SK-N-MC (cell line): ENCODE measurements around the gene IFT25.

Source experiments
- DNase-seq: peaks from one replicate; pipeline ENCODE4 v3.0.0-alpha.2; 2011; ENCODE audit warnings: low read depth, low spot score
- H3K27ac ChIP-seq: fragments of 200-600 bp; sonication (generic); 2 replicates; pipeline ENCODE4 v1.5.1; 2016; ENCODE audit warnings: mixed run types
- H3K36me3 ChIP-seq: fragments of 200-600 bp; sonication (generic); 2 replicates; pipeline ENCODE4 v1.6.1; 2017; ENCODE audit warnings: antibody characterized with exemption, low read length, mixed read lengths; ENCODE audit not compliant: insufficient read depth
- H3K4me3 ChIP-seq: fragments of 200-600 bp; sonication (generic); 2 replicates; pipeline ENCODE4 v1.5.1; 2016
- H3K9ac ChIP-seq: fragments of 200-600 bp; sonication (generic); 2 replicates; pipeline ENCODE4 v1.8.0; 2017; ENCODE audit warnings: mixed run types, mixed read lengths; ENCODE audit not compliant: insufficient read length
- H3K9me3 ChIP-seq: fragments of 200-600 bp; sonication (generic); 2 replicates; pipeline ENCODE4 v1.6.1; 2017; ENCODE audit warnings: low read depth, mild to moderate bottlenecking, antibody characterized with exemption, low read length, moderate library complexity, mixed read lengths
- EZH2 ChIP-seq: fragments of 200-600 bp; sonication (generic); IDR thresholded peaks from one replicate; pipeline ENCODE4 v1.6.1; 2017; ENCODE audit warnings: antibody characterized with exemption
- FOXP2 ChIP-seq: optimal IDR thresholded peaks from 2 replicates; pipeline ENCODE3; 2011; ENCODE audit warnings: mild to moderate bottlenecking, moderate library complexity; ENCODE audit not compliant: insufficient read depth; ENCODE audit errors: extremely low read length, control extremely low read depth
- POLR2AphosphoS5 ChIP-seq: IDR thresholded peaks from 2 replicates; pipeline ENCODE4 v1.6.1; 2012; ENCODE audit warnings: mild to moderate bottlenecking, low read depth, low read length, borderline replicate concordance

IFT25 gene

DNA sequence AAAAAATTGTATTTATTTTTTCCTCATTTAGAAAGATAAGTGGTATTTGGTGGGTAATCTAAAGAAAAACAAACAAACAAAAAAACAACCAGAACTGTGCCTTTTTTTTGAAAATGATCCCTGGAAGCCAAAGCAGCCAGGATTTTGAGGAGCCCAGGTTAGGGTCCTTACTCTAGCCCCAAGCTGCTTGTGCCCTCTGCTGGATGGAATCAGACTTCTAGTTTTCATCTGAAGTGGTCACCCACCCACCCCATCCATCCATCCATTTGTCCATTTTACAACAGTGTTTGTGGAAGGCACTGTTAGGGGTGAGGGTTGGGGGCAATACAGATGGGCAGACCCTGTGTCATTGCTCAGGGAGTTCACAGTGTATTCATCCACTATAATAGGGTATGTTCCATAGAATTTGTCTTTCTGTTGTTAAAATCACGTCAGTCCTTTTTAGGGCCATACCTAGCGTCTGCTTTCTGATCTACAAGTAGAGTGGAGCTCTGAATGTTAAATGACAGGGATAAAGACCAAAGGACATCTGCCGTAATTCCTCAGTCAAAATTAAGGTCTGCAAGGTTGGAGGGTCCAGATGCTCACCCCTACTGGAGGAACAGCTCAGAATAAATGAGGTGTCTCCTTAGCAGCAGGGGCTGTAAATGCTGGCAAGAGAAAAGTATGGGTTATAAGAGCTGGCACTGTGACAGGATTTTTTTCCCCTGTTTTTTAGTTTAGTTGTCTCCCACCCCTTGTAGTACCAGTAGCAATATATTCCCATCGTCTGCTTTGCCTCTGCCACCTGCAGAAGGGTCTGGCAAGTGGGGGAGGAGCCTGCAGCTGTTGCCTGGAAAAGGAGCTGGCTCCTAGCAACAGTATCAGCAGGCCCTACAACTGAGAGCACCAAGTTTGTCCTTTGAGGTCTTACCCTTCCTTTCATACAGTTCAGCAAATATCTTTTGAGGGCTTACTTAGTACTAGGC, 3.8 kb upstream of the IFT25 start:
- TF ChIP-seq POLR2AphosphoS5 (no peak), EZH2 (no peak), FOXP2 (no peak)

DNA sequence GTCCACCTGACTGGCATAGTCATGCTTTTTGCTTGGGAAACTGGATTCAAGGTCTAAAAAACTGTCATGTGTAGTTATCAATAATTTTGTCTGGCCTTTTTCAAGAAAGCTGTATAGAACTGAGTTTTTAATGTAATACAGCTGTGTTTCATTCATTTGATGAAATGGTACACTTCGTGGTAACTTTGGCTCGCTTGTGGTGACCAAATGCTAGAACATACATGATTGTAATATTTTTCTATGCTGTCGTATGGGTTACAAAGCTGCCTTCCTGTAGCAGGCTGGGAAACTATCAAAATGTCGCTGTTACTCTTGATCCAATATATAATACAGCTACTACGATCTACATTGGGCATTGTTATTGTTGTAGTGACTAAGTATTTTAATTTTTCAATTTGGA, 2.8 kb upstream of the IFT25 start:
- 0 out of 2 replicates have a peak overlapping the region, but pooled peaks have one; percentile 38 for H3K27ac ChIP-seq
- peak overlapping the region; percentile 70 for H3K9ac ChIP-seq
- peaks cover 35% of the 10 kb centered on the region for H3K36me3 ChIP-seq
- no peak for DNase-seq
- no peak for TF ChIP-seq POLR2AphosphoS5
- TF ChIP-seq EZH2: no peak
- no peak for TF ChIP-seq FOXP2
- no peaks in the 10 kb centered on the region for H3K9me3 ChIP-seq
- 0 out of 2 replicates have a peak overlapping the region, but pooled peaks have one; percentile 20 for H3K4me3 ChIP-seq

More for the DNA sequence above, 3.8 kb upstream of the IFT25 start:
- peaks cover 44% of the 10 kb centered on the region for H3K36me3 ChIP-seq
- H3K4me3 ChIP-seq: no peak overlapping the region
- H3K9ac ChIP-seq: no peak overlapping the region
- no peak overlapping the region for H3K27ac ChIP-seq
- no peak for DNase-seq
- no peaks in the 10 kb centered on the region for H3K9me3 ChIP-seq

DNA sequence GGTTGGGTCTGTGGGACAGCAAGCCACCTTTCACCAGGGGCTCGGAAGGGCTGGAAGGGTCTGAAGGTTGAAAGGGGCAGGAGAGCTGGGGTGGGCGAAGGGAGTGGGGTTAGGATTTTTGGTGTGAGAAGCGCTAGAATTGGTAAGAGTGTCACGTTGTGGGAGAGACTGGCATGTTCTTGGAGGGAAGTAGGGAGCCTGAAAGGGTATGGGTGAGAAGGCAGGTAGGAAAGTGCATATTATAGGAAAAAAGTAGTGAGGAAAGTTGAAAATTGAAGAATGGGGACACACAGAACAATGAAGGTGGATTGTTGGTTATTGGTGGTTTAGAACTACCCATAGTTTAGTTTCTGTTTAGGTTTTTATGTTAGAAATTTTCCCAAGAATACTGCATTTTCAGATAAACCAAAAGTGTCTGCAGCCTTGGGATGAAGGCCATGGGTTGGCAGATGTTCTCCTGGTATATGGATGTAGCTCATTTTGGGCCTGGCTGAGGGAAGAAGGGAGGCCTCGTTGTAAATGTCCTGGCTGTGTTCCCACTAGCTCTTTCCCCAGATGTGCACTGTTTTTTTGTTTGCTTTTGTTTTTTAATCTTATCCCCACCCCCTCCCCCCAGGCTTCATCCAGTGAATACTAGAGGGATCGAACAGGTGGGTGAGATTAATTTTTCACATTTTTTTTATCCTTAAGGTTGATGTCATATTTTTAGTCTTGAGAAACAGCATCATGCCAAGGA, 1.8 kb upstream of the IFT25 start:
- no peak for DNase-seq
- Histone ChIP-seq H3K36me3 (peaks cover 25% of the 10 kb centered on the region), H3K4me3 (peak overlapping the region; percentile 98), H3K27ac (0 out of 2 replicates have a peak overlapping the region, but pooled peaks have one; percentile 38), H3K9me3 (no peaks in the 10 kb centered on the region), H3K9ac (peak overlapping the region; percentile 70)
- TF ChIP-seq FOXP2: no peak
- TF ChIP-seq POLR2AphosphoS5: no peak
- no peak for TF ChIP-seq EZH2

GRCh38 chr1:53946252-53947171, 1.0 kb upstream of the IFT25 start, which contains the start of gene LRRC42:
Gene LRRC42 (plus strand): TSS chr1:53946350. CDS start chr1:53952000, 5,650 bp downstream.
- H3K27ac ChIP-seq: peak within 1 kb of the TSS; percentile 75

DNA sequence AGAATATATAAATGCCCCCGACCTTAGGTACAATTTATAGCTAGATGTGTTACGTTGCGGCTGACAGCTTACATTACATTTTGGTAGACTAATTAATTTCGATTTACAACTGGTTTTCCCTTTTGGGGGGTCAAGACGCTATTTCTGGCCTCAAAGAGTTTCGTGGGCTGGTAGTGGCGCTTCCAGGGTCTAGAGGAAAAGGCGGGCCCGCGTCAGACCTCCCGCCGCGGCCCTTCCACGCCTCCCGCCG, 391 bp downstream of the IFT25 start:
- peaks cover 17% of the 10 kb centered on the region for H3K36me3 ChIP-seq
- no peak for TF ChIP-seq FOXP2
- TF ChIP-seq EZH2: no peak
- TF ChIP-seq POLR2AphosphoS5: no peak
- H3K9me3 ChIP-seq: no peaks in the 10 kb centered on the region
- DNase-seq: no peak
- peak overlapping the region; percentile 75 for H3K27ac ChIP-seq
- H3K9ac ChIP-seq: peak overlapping the region; percentile 82
- peak overlapping the region; percentile 98 for H3K4me3 ChIP-seq

More at GRCh38 chr1:53946252-53947171, 1.0 kb upstream of the IFT25 start, which contains the start of gene LRRC42:
- Histone ChIP-seq H3K36me3 (peaks cover 22% of the 10 kb centered on the region), H3K9ac (peak within 1 kb of the TSS; percentile 82), H3K9me3 (no peaks in the 10 kb centered on the region), H3K4me3 (peak within 1 kb of the TSS; percentile 98)
- TF ChIP-seq POLR2AphosphoS5 (no peak; the same call in 1 of the 2 replicates), FOXP2 (no peak), EZH2 (no peak)
- no peak for DNase-seq

- no peaks in the 10 kb centered on the region for H3K9me3 ChIP-seq
- DNase-seq: no peak
- H3K27ac ChIP-seq: peak overlapping the region; percentile 75
- TF ChIP-seq FOXP2: no peak
- no peak for TF ChIP-seq POLR2AphosphoS5
- no peak for TF ChIP-seq EZH2
- peak overlapping the region; percentile 98 for H3K4me3 ChIP-seq
- H3K9ac ChIP-seq: peak overlapping the region; percentile 82
- H3K36me3 ChIP-seq: peaks cover 20% of the 10 kb centered on the region
These were observed 873 bp downstream of the IFT25 start for GRCh38 chr1:53944469-53945182.

- DNase-seq: no peak
- Histone ChIP-seq H3K4me3 (peak overlapping the region; percentile 8; the same call in 1 of the 2 replicates), H3K36me3 (peaks cover 28% of the 10 kb centered on the region), H3K9me3 (no peaks in the 10 kb centered on the region), H3K9ac (no peak overlapping the region), H3K27ac (no peak overlapping the region)
- TF ChIP-seq FOXP2: no peak
- no peak for TF ChIP-seq EZH2
- no peak for TF ChIP-seq POLR2AphosphoS5
These were observed 1.9 kb downstream of the IFT25 start for GRCh38 chr1:53943490-53944043.
